Fibroblast of villous mesenchyme (primary cell): ENCODE results near the gene TERT. TPM values are rescaled to one million over a fixed set of nuclear protein-coding genes. Genes with fewer than 3 reads are reported as not detected.

Experiments
- DNase-seq: peaks from one replicate; pipeline ENCODE4 v3.0.0-alpha.2; 2010; ENCODE audit warnings: low read depth
- H3K4me3 ChIP-seq: 2 replicates; pipeline ENCODE4 v1.5.1; 2011; ENCODE audit warnings: low read depth, mild to moderate bottlenecking, low read length
- CTCF ChIP-seq: IDR thresholded peaks from 2 replicates; pipeline ENCODE4 v1.5.1; 2012; ENCODE audit warnings: low read depth, mild to moderate bottlenecking, low read length; ENCODE audit not compliant: insufficient read depth
- total RNA-seq: library from RNA; depleted of rRNA; stranded (reverse); fragments of >200 nt; gene quantifications from 2 replicates; pipeline ENCODE4 v1.2.3, GENCODE V29; 2012

Gene TERT
- total RNA-seq, 1 donor = not detected

- no peak for DNase-seq
- H3K4me3 ChIP-seq = no peak overlapping the region
- no peak for TF ChIP-seq CTCF
Measured at GRCh38 chr5:1310118-1310517, 15.2 kb upstream of the TERT start.

GRCh38 chr5:1304033-1304432, 9.2 kb upstream of the TERT start:
- no peak overlapping the region for H3K4me3 ChIP-seq
- no peak for TF ChIP-seq CTCF
- DNase-seq = no peak

GRCh38 chr5:1302258-1302657, 7.4 kb upstream of the TERT start:
- no peak for DNase-seq
- no peak overlapping the region for H3K4me3 ChIP-seq
- no peak for TF ChIP-seq CTCF

- no peak for TF ChIP-seq CTCF
- DNase-seq = no peak
- no peak overlapping the region for H3K4me3 ChIP-seq
Measured at GRCh38 chr5:1300581-1301083, 5.8 kb upstream of the TERT start.

GRCh38 chr5:1299961-1300360, 5.1 kb upstream of the TERT start:
- no peak for TF ChIP-seq CTCF
- DNase-seq = no peak
- no peak overlapping the region for H3K4me3 ChIP-seq

GRCh38 chr5:1299511-1299850, 4.6 kb upstream of the TERT start:
- no peak for DNase-seq
- no peak for TF ChIP-seq CTCF
- no peak overlapping the region for H3K4me3 ChIP-seq

GRCh38 chr5:1298723-1299510, 4.0 kb upstream of the TERT start:
- no peak for DNase-seq
- TF ChIP-seq CTCF = no peak
- no peak overlapping the region for H3K4me3 ChIP-seq
